ENCODE results near the gene DAAM2.

- TF ChIP-seq POLR2A (IDR thresholded peaks at IDR 0.05; ENCODE audit: low read depth, low read length) (no peak), MAX (IDR thresholded peaks at IDR 0.05; ENCODE audit: insufficient read depth, insufficient read length) (no peak), CTCF (IDR thresholded peaks at IDR 0.05; ENCODE audit: extremely low read depth in 1 of 2, insufficient read depth in 1 of 2, low read depth in 1 of 2, low read length in 2 of 2) (no peak)
Measured at GRCh38 chr6:39765508-39766065, 26.6 kb upstream of the DAAM2 start.
